HEK293 (cell line): ENCODE measurements around the gene RGS9.

Experiments used
- CTCF ChIA-PET: fragments of 350-600 bp; formaldehyde crosslinking; extraction: SDS; loops from one replicate; lab custom pipeline; 2021; ENCODE audit warnings: antibody characterized with exemption; lab: Yijun Ruan, JAX
- POLR2A ChIA-PET: fragments of 300-600 bp; formaldehyde crosslinking; extraction: SDS; loops from one replicate; lab custom pipeline; 2020; ENCODE audit warnings: antibody characterized with exemption, inconsistent platforms; lab: Yijun Ruan, JAX
- H3K27ac ChIP-seq: fragments of 200-500 bp; sonication (Bioruptor generic); 2 replicates; pipeline ENCODE4 v1.5.1; 2014; ENCODE audit warnings: low read depth, low read length, control low read depth, inconsistent platforms; ENCODE audit errors: extremely low read depth
- H3K36me3 ChIP-seq, 2 experiments: fragments of 200-500 bp in 1 of 2; sonication (Bioruptor generic) in 1 of 2; 1 replicate in 1 of 2; 2 replicates in 1 of 2; pipeline ENCODE4 v1.5.1; 2014 to 2017; ENCODE audit warnings: inconsistent platforms in 2 of 2, low read length in 2 of 2; ENCODE audit not compliant: control insufficient read depth in 2 of 2, insufficient read depth in 1 of 2
- H3K4me1 ChIP-seq: fragments of 200-500 bp; sonication (Bioruptor generic); 2 replicates; pipeline ENCODE4 v1.5.1; 2014; ENCODE audit warnings: mild to moderate bottlenecking, low read length, inconsistent platforms; ENCODE audit not compliant: control insufficient read depth, insufficient read depth
- H3K4me3 ChIP-seq: 2 replicates; pipeline ENCODE4 v1.5.1; 2011; ENCODE audit warnings: low read depth, mild to moderate bottlenecking, control low read depth, low read length, moderate library complexity
- H3K9me3 ChIP-seq: fragments of 200-500 bp; sonication (Bioruptor generic); 2 replicates; pipeline ENCODE4 v1.5.1; 2014; ENCODE audit warnings: low read depth, low read length, inconsistent platforms; ENCODE audit not compliant: control insufficient read depth, insufficient read depth
- KLF9 ChIP-seq: fragments of 450-650 bp; formaldehyde crosslinking; IDR thresholded peaks from 2 replicates; pipeline ENCODE4 v1.5.1; 2016; ENCODE audit warnings: missing biosample characterization, missing genetic modification characterization, low read depth
- ZBTB1 ChIP-seq: fragments of 450-650 bp; formaldehyde crosslinking; IDR thresholded peaks from 2 replicates; pipeline ENCODE4 v1.5.1; 2016; ENCODE audit warnings: missing biosample characterization, missing genetic modification characterization
- ZBTB44 ChIP-seq: fragments of 450-650 bp; IDR thresholded peaks from 2 replicates; pipeline ENCODE4 v1.5.1; 2018; ENCODE audit warnings: missing biosample characterization, mild to moderate bottlenecking, missing genetic modification characterization
- ZIC2 ChIP-seq: fragments of 450-650 bp; formaldehyde crosslinking; IDR thresholded peaks from 2 replicates; pipeline ENCODE4 v1.5.1; 2016; ENCODE audit warnings: missing biosample characterization, missing genetic modification characterization
- ZNF785 ChIP-seq: fragments of 450-650 bp; formaldehyde crosslinking; IDR thresholded peaks from 2 replicates; pipeline ENCODE4 v1.5.1; 2016; ENCODE audit warnings: missing biosample characterization, missing genetic modification characterization
- ZSCAN4 ChIP-seq: fragments of 450-650 bp; formaldehyde crosslinking; IDR thresholded peaks from 2 replicates; pipeline ENCODE4 v1.5.1; 2017; ENCODE audit warnings: missing biosample characterization, missing genetic modification characterization
- TF ChIP-seq, protein P1 (sequence below): fragments of 450-650 bp; formaldehyde crosslinking; IDR thresholded peaks from 2 replicates; pipeline ENCODE4 v1.5.1; 2016; ENCODE audit warnings: missing biosample characterization, missing genetic modification characterization
- TF ChIP-seq, protein P2 (sequence below): fragments of 450-650 bp; formaldehyde crosslinking; IDR thresholded peaks from 2 replicates; pipeline ENCODE4 v1.5.1; 2016; ENCODE audit warnings: missing biosample characterization, missing genetic modification characterization
- TF ChIP-seq, protein P3 (sequence below): fragments of 450-650 bp; formaldehyde crosslinking; conservative IDR thresholded peaks from 2 replicates; pipeline ENCODE4 v1.5.1; 2016; ENCODE audit warnings: low read depth, missing biosample characterization, missing genetic modification characterization
- TF ChIP-seq, protein P4 (sequence below): fragments of 450-650 bp; formaldehyde crosslinking; IDR thresholded peaks from 2 replicates; pipeline ENCODE4 v1.5.1; 2016; ENCODE audit warnings: missing biosample characterization, missing genetic modification characterization

The RGS9 gene

GRCh38 chr17:65172496-65173136, 35.4 kb downstream of the RGS9 start:
- ChIA-PET POLR2A (no interaction called here), CTCF (interaction anchor here (0.9 to 1.3 kb wide), 3 partner anchors 13 to 46 kb away, joined by 3 to 6 read pairs (median 5); no protein-coding TSS in a partner anchor)
- TF ChIP-seq ZBTB1 (tag by site-specific recombination) (no peak), ZNF785 (no peak)
- TF ChIP-seq, protein P1, sequence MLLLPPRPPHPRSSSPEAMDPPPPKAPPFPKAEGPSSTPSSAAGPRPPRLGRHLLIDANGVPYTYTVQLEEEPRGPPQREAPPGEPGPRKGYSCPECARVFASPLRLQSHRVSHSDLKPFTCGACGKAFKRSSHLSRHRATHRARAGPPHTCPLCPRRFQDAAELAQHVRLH (tag by site-specific recombination) = no peak
- H3K9me3 ChIP-seq = no peaks in the 10 kb centered on the region
- H3K27ac ChIP-seq = no peak overlapping the region
- no peaks in the 10 kb centered on the region for H3K4me1 ChIP-seq
- H3K36me3 ChIP-seq = no peaks in the 10 kb centered on the region
- no peak overlapping the region for H3K4me3 ChIP-seq

DNA sequence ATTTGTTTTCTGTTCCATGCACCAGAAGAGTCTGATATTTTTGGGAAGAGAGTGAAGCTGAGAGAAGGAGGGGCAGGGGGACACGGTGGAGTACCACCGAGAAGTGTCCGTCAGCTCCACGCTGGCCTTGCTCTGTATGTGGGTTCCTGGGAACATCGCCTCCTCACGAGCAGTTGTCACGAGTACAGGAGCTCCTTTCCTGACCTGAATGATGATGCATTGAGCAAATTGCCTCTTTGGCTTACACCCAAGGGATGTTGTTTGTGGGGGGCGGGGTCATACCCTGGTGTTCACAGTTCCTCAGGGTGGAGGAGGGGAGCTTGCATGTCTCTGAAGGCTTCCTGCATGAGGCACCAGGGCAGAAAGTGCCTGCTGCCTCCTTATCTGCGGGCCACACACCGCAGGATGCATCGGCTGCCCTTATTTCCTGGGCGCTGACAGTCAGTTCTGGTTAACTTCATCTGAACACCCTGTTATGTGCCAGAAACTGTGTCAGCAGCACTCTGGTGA, 36.2 kb downstream of the RGS9 start:
- H3K4me1 ChIP-seq = no peaks in the 10 kb centered on the region
- H3K27ac ChIP-seq = no peak overlapping the region
- ChIA-PET CTCF (interaction anchor here (0.6 to 1.3 kb wide), 3 partner anchors 12 to 46 kb away, joined by 4 to 6 read pairs (median 5); no protein-coding TSS in a partner anchor), POLR2A (no interaction called here)
- no peaks in the 10 kb centered on the region for H3K36me3 ChIP-seq
- no peak overlapping the region for H3K4me3 ChIP-seq
- H3K9me3 ChIP-seq = no peaks in the 10 kb centered on the region
- no peak for TF ChIP-seq ZBTB44 (tag by site-specific recombination)
- peak; percentile 26; the same call in 1 of the 2 replicates for TF ChIP-seq ZIC2 (tag by site-specific recombination)
- 0 out of 2 replicates have a peak, but pooled peaks have one; percentile 18 for TF ChIP-seq KLF9 (tag by site-specific recombination)
- TF ChIP-seq, protein P2, sequence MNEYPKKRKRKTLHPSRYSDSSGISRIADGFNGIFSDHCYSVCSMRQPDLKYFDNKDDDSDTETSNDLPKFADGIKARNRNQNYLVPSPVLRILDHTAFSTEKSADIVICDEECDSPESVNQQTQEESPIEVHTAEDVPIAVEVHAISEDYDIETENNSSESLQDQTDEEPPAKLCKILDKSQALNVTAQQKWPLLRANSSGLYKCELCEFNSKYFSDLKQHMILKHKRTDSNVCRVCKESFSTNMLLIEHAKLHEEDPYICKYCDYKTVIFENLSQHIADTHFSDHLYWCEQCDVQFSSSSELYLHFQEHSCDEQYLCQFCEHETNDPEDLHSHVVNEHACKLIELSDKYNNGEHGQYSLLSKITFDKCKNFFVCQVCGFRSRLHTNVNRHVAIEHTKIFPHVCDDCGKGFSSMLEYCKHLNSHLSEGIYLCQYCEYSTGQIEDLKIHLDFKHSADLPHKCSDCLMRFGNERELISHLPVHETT (tag by site-specific recombination) = no peak
- TF ChIP-seq, protein P3, sequence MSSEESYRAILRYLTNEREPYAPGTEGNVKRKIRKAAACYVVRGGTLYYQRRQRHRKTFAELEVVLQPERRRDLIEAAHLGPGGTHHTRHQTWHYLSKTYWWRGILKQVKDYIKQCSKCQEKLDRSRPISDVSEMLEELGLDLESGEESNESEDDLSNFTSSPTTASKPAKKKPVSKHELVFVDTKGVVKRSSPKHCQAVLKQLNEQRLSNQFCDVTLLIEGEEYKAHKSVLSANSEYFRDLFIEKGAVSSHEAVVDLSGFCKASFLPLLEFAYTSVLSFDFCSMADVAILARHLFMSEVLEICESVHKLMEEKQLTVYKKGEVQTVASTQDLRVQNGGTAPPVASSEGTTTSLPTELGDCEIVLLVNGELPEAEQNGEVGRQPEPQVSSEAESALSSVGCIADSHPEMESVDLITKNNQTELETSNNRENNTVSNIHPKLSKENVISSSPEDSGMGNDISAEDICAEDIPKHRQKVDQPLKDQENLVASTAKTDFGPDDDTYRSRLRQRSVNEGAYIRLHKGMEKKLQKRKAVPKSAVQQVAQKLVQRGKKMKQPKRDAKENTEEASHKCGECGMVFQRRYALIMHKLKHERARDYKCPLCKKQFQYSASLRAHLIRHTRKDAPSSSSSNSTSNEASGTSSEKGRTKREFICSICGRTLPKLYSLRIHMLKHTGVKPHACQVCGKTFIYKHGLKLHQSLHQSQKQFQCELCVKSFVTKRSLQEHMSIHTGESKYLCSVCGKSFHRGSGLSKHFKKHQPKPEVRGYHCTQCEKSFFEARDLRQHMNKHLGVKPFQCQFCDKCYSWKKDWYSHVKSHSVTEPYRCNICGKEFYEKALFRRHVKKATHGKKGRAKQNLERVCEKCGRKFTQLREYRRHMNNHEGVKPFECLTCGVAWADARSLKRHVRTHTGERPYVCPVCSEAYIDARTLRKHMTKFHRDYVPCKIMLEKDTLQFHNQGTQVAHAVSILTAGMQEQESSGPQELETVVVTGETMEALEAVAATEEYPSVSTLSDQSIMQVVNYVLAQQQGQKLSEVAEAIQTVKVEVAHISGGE (tag by site-specific recombination) = peak; percentile 39; the same call in 1 of the 2 replicates

DNA sequence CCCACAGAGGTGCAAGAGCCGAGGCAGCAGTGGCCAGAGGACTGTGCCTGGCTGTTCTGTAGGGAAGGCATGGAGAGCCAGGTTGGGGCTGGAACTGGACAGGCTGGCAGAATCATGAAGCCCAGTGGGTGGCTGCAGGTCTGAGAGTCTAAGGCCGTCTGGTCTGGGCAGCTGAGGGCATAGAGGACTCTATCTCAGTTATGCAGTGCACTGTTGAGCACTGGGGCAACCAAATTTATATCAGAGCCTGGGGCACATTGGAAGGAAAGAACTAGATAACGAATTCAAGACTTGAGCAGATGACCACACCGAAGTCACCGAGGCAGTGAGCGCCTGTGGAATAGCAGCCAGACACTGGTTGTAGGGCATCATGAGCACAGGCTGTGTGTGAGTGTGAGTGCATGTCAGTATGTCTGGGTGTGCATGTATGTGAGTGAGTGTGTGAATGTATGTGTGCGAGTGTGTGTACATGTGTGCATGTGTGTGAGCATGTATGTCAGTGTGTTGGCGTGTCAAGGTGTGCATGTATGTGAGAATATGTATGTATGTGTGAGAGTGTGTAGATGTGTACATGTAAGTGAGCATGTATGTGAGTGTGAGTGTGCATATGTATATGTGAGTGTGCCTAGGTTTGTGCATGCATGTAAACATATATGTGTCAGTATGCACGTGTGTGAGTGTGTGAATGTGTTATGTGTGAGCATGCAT, 37.0 kb downstream of the RGS9 start:
- Histone ChIP-seq H3K4me3 (no peak overlapping the region), H3K36me3 (no peaks in the 10 kb centered on the region), H3K9me3 (no peaks in the 10 kb centered on the region), H3K4me1 (no peaks in the 10 kb centered on the region), H3K27ac (no peak overlapping the region)
- TF ChIP-seq, protein P4, sequence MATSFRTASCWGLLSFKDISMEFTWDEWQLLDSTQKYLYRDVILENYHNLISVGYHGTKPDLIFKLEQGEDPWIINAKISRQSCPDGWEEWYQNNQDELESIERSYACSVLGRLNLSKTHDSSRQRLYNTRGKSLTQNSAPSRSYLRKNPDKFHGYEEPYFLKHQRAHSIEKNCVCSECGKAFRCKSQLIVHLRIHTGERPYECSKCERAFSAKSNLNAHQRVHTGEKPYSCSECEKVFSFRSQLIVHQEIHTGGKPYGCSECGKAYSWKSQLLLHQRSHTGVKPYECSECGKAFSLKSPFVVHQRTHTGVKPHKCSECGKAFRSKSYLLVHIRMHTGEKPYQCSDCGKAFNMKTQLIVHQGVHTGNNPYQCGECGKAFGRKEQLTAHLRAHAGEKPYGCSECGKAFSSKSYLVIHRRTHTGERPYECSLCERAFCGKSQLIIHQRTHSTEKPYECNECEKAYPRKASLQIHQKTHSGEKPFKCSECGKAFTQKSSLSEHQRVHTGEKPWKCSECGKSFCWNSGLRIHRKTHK (tag by site-specific recombination) = no peak
- TF ChIP-seq ZSCAN4 (tag by site-specific recombination) = peak; percentile 47
- CTCF ChIA-PET = interaction anchor here (0.9 to 1.3 kb wide), 2 partner anchors 12 to 45 kb away, joined by 5 to 6 read pairs; no protein-coding TSS in a partner anchor
- POLR2A ChIA-PET = no interaction called here
